Stimulated activated CD4-positive, alpha-beta T cell treated with anti-CD3 and anti-CD28 coated beads, Interleukin-12 subunit alpha, Interleukin-12 subunit beta, amount 100 ng/mL, for 48 hours (primary cell): ENCODE results near the gene SLC44A4.
"Not testable (repeated sequence)": the region's sequence is repeated elsewhere in the genome, so short reads cannot be mapped to it uniquely, and the experiment has no call there.

Source experiments
- DNase-seq, 3 donors: peaks; one replicate each; pipeline ENCODE4 v3.0.0-alpha.2; 2020; ENCODE audit warnings: low read depth in 2 of 3, low spot score in 1 of 3

The SLC44A4 gene

GRCh38 chr6:31878726-31879125, at the start of gene SLC44A4:
SLC44A4 (minus strand) TSS chr6:31878997; CDS start chr6:31878980, 17 bp downstream.
- no peak for DNase-seq

GRCh38 chr6:31928672-31928939, 49.8 kb upstream of the SLC44A4 start:
- DNase-seq = no peak

GRCh38 chr6:31927863-31928671, 49.3 kb upstream of the SLC44A4 start:
- no peak for DNase-seq

GRCh38 chr6:31927242-31927862, 48.6 kb upstream of the SLC44A4 start, which contains the start of gene C2:
C2 (plus strand) TSS chr6:31927717; CDS start chr6:31927753, 36 bp downstream.
- DNase-seq = no peak

- no peak for DNase-seq
Measured at GRCh38 chr6:31922942-31923341, 44.1 kb upstream of the SLC44A4 start.

- DNase-seq = no peak
Measured at GRCh38 chr6:31920811-31921210, 42.0 kb upstream of the SLC44A4 start.

GRCh38 chr6:31919624-31920303, 41.0 kb upstream of the SLC44A4 start:
- DNase-seq = no peak

GRCh38 chr6:31918069-31918720, 39.4 kb upstream of the SLC44A4 start:
- no peak for DNase-seq

- no peak for DNase-seq
Measured at GRCh38 chr6:31915756-31916155, 37.0 kb upstream of the SLC44A4 start.

GRCh38 chr6:31915351-31915750, 36.6 kb upstream of the SLC44A4 start:
- DNase-seq = no peak

- no peak for DNase-seq
Measured at GRCh38 chr6:31911826-31912585, 33.2 kb upstream of the SLC44A4 start.

- not testable (repeated sequence) for DNase-seq
Measured at GRCh38 chr6:31909298-31909697, 30.5 kb upstream of the SLC44A4 start.

- DNase-seq = no peak
Measured at GRCh38 chr6:31908791-31909190, 30.0 kb upstream of the SLC44A4 start.

GRCh38 chr6:31908255-31908654, 29.5 kb upstream of the SLC44A4 start:
- DNase-seq = not testable (repeated sequence)

- no peak for DNase-seq
Measured at GRCh38 chr6:31907158-31907813, 28.5 kb upstream of the SLC44A4 start.

- not testable (repeated sequence) for DNase-seq
Measured at GRCh38 chr6:31906727-31907126, 27.9 kb upstream of the SLC44A4 start.

- no peak for DNase-seq
Measured at GRCh38 chr6:31906122-31906521, 27.3 kb upstream of the SLC44A4 start.

GRCh38 chr6:31905041-31905440, 26.2 kb upstream of the SLC44A4 start:
- DNase-seq = no peak

GRCh38 chr6:31903957-31904356, 25.2 kb upstream of the SLC44A4 start:
- no peak for DNase-seq

GRCh38 chr6:31901953-31902643, 23.3 kb upstream of the SLC44A4 start, which contains the start of gene ZBTB12:
ZBTB12 (minus strand) TSS chr6:31902086; CDS start chr6:31901305, 781 bp downstream.
- peak; percentile 67 to 81 (median 74) for DNase-seq
